ENCODE data around the gene MED20. TPM values are rescaled to one million over a fixed set of nuclear protein-coding genes. Genes with fewer than 3 reads are reported as not detected.

Gene MED20
- total RNA-seq, 4 donors from 2014 or later, result 6.9 to 18.7 (median 15.0) TPM

DNA sequence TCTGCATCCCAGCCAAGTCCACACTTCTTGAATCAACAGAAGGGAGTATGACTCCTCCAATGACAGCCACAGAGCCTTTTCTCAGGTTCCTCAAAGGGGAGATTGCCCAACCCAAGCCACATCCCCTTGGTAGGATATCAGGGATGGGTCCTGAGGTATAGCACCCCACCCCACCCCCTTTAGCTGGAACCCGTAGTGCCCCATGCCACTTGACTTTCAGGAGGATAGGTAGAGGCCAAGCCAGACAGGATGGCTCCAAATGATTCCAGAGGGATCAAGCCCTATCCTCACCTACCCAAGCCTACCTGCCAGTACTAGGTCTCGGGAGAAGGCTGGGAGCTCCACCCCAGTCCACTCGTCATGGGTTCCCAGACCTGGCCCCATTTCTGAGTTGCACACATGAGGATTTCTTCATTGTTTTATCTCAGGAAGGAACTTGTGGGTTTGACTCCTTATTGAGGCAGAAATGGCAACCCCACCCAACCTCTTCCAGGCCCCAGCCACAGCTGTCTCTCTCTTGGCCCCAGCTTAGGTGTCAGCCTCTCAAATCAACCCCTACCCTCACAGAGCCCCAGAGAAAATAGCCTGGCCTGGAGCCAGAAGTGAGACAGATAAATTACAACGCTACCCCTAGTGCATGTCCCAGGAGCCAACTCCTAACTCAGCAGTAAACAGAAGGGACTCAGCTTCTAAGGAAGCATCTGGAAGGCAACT is 17.1 kb upstream of the MED20 start:
- Histone ChIP-seq H3K4me3 (peak overlapping the region in 1 of 4 donors; percentile 8), H3K4me1 (peaks cover 50 to 73% (median 54%) of the 10 kb centered on the region in 3 donors), H3K36me3 (peaks cover 2 to 45% (median 12%) of the 10 kb centered on the region in 3 donors), H3K27me3 (no peaks in the 10 kb centered on the region), H3K27ac (peak overlapping the region in 3 of 4 donors; percentile 84 to 90 (median 89)), H3K9me3 (no peaks in the 10 kb centered on the region)
- WGBS, 2 donors, result 51 to 58% methylated on average over 3 of the region's 4 CpGs
- no peak for TF ChIP-seq POLR2A (IDR thresholded peaks at IDR 0.05)
- intact Hi-C loops (cut with DNase I), result loop anchor here (5.0 kb wide), 1 partner anchor 104 kb away; no protein-coding TSS in a partner anchor
- DNase-seq, result no peak

DNA sequence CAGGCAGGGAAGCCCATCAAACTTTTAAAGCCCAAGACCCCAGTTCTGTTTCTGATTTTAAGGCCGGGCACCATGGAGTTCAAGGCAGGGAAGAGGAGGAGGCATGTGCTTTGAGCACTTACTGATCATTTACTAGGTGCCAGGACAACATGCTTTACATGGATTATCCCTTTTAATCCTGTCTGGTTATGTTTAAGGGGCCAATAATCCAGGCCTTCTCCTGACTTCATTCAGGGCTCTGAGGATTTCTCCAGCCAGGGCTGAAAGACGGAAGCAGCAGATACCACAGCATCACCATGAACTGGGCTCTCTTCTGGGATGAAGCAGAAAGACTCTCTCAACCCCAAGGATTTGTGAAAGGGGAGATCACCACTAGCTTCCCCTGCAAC is 16.5 kb upstream of the MED20 start:
- Histone ChIP-seq H3K4me1 (peaks cover 47 to 68% (median 54%) of the 10 kb centered on the region in 3 donors), H3K27ac (peak overlapping the region in 2 of 4 donors; percentile 89 to 90), H3K27me3 (no peaks in the 10 kb centered on the region), H3K36me3 (peaks cover 8 to 51% (median 17%) of the 10 kb centered on the region in 3 donors), H3K4me3 (no peak overlapping the region), H3K9me3 (no peaks in the 10 kb centered on the region)
- 33 to 86% methylated on average over 1 of the region's 2 CpGs for WGBS, 2 donors
- TF ChIP-seq POLR2A (IDR thresholded peaks at IDR 0.05) (no peak), CTCF (IDR thresholded peaks at IDR 0.05) (no peak)
- no peak for DNase-seq
- intact Hi-C loops (cut with DNase I), result loop anchor here (5.0 kb wide), 1 partner anchor 105 kb away; no protein-coding TSS in a partner anchor

- H3K27me3 ChIP-seq, result no peaks in the 10 kb centered on the region
- peaks cover 18 to 63% (median 29%) of the 10 kb centered on the region in 3 donors for H3K36me3 ChIP-seq
- H3K4me3 ChIP-seq, result no peak overlapping the region
- no peaks in the 10 kb centered on the region for H3K9me3 ChIP-seq
- peak overlapping the region in 3 of 4 donors; percentile 4 to 31 (median 26) for H3K27ac ChIP-seq
- TF ChIP-seq CTCF (IDR thresholded peaks at IDR 0.05), result peak; percentile 68 to 87 (median 75)
- TF ChIP-seq POLR2A (IDR thresholded peaks at IDR 0.05), result no peak
- DNase-seq, result no peak
- intact Hi-C loops (cut with DNase I), result loop anchor here (5.0 kb wide), 1 partner anchor 106 kb away; no protein-coding TSS in a partner anchor
- 10 to 33% methylated on average over 2 to 8 of the region's 10 CpGs for WGBS, 2 donors
- H3K4me1 ChIP-seq, result peaks cover 44 to 58% (median 48%) of the 10 kb centered on the region in 3 donors
Observed at GRCh38 chr6:41936073-41936837, 15.3 kb upstream of the MED20 start.

DNA sequence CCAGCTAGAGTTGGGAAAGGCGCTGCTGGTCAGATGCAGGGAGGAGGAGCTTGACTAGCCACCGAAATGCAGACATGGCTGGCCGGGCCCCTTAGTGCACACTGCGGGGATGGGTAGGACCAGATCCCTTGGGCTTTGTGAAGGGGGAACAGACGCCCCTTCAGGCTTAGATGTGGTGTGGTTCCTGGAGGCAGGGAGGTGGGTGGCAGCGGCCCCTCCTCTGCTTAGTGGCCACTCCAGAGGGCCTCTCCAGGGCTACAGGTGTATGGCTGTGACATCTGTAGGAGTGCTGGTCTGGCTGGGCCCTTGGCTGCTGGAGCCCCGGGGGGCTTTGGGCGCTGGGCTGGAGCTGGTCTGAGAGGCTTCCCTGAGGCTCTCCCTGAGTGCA is 14.7 kb upstream of the MED20 start:
- H3K4me3 ChIP-seq, result no peak overlapping the region
- peaks cover 20 to 69% (median 34%) of the 10 kb centered on the region in 3 donors for H3K36me3 ChIP-seq
- no peaks in the 10 kb centered on the region for H3K27me3 ChIP-seq
- H3K9me3 ChIP-seq, result no peaks in the 10 kb centered on the region
- WGBS, 2 donors, result 60 to 81% methylated on average over 1 to 4 of the region's 8 CpGs
- no peak for TF ChIP-seq CTCF (IDR thresholded peaks at IDR 0.05)
- no peak for TF ChIP-seq POLR2A (IDR thresholded peaks at IDR 0.05)
- H3K27ac ChIP-seq, result peak overlapping the region in 3 of 4 donors; percentile 4 to 31 (median 26)
- no peak for DNase-seq
- H3K4me1 ChIP-seq, result peaks cover 44 to 53% (median 47%) of the 10 kb centered on the region in 3 donors
- intact Hi-C loops (cut with DNase I), result loop anchor here (5.0 kb wide), 1 partner anchor 107 kb away; no protein-coding TSS in a partner anchor

DNA sequence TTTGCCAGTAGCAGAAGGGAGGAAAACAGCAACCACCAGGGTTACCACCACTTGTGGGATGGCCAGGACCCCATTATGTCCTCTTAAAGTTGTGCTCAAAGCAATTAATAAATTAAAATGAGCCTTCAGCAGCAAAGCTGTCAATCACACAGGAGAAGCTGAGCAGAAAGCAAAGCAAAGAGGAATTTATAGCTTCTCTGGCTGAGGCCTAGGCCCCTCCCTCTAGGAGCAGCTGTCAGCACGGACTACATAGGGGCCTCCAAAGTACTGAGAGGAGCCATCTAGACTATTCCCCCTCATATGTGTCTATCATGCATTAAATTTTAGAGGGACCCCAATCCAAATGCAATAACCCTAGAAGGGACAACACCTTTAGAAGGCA is 14.2 kb upstream of the MED20 start:
- Histone ChIP-seq H3K9me3 (no peaks in the 10 kb centered on the region), H3K4me3 (no peak overlapping the region), H3K36me3 (peaks cover 20 to 74% (median 39%) of the 10 kb centered on the region in 3 donors), H3K27me3 (no peaks in the 10 kb centered on the region), H3K4me1 (peaks cover 39 to 48% (median 42%) of the 10 kb centered on the region in 3 donors), H3K27ac (peak overlapping the region in 1 of 4 donors; percentile 31)
- TF ChIP-seq POLR2A (IDR thresholded peaks at IDR 0.05), result no peak
- no peak for TF ChIP-seq CTCF (IDR thresholded peaks at IDR 0.05)
- 57 to 67% methylated on average over 1 of the region's 1 CpG for WGBS, 2 donors
- intact Hi-C loops (cut with DNase I), result loop anchor here (5.0 kb wide), 1 partner anchor 107 kb away; no protein-coding TSS in a partner anchor
- DNase-seq, result no peak

All from esophagus squamous epithelium (tissue), 5 donors.